ENCODE data around the gene VSIG10L2.

DNA sequence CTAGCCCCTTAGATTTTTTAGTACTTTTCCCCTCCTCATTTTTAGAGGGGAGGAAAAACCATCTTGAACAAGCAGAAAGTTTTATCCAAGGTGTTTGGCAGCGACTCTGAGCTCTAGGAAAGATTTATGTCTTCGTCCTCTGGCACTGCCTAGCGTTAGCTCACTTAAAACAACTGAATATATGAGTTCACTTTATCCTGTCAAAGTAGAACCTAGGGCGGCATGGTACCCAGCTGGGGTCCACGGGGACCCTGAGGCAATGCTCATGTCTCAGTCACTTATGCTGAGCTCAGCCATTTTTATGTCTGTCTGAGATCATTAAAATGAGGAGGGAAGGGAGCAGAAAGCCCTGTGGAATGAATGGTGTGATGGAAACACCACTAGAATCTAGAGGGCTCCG is 14.2 kb upstream of the VSIG10L2 start:
- TF ChIP-seq, protein P1, sequence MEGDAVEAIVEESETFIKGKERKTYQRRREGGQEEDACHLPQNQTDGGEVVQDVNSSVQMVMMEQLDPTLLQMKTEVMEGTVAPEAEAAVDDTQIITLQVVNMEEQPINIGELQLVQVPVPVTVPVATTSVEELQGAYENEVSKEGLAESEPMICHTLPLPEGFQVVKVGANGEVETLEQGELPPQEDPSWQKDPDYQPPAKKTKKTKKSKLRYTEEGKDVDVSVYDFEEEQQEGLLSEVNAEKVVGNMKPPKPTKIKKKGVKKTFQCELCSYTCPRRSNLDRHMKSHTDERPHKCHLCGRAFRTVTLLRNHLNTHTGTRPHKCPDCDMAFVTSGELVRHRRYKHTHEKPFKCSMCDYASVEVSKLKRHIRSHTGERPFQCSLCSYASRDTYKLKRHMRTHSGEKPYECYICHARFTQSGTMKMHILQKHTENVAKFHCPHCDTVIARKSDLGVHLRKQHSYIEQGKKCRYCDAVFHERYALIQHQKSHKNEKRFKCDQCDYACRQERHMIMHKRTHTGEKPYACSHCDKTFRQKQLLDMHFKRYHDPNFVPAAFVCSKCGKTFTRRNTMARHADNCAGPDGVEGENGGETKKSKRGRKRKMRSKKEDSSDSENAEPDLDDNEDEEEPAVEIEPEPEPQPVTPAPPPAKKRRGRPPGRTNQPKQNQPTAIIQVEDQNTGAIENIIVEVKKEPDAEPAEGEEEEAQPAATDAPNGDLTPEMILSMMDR (IDR thresholded peaks at IDR 0.05) = no peak
- no peak for TF ChIP-seq POLR2A (IDR thresholded peaks at IDR 0.05)
